Measurements from ENCODE around the gene TAF9B.
A peak's percentile ranks its signal among the peaks of the same experiment; 100 is the strongest.
"Not testable (repeated sequence)": the region's sequence is repeated elsewhere in the genome, so short reads cannot be mapped to it uniquely, and the experiment has no call there.

TAF9B gene

GRCh38 chrX:78103001-78103622, 36.3 kb downstream of the TAF9B start:
- H3K4me3 ChIP-seq (ENCODE audit: low read length) = peak overlapping the region; percentile 77
- no peak for TF ChIP-seq ZNF274 (IDR thresholded peaks at IDR 0.05; ENCODE audit: low read depth, low read length)

- TF ChIP-seq ZNF274 (IDR thresholded peaks at IDR 0.05; ENCODE audit: low read depth, low read length) = no peak
- H3K4me3 ChIP-seq (ENCODE audit: low read length) = no peak overlapping the region
These were observed 37.4 kb downstream of the TAF9B start for GRCh38 chrX:78102091-78102490.

- no peak for TF ChIP-seq ZNF274 (IDR thresholded peaks at IDR 0.05; ENCODE audit: low read depth, low read length)
- no peak overlapping the region for H3K4me3 ChIP-seq (ENCODE audit: low read length)
These were observed 41.3 kb downstream of the TAF9B start for GRCh38 chrX:78098108-78098507.

GRCh38 chrX:78092296-78092695, 47.2 kb downstream of the TAF9B start:
- TF ChIP-seq ZNF274 (IDR thresholded peaks at IDR 0.05; ENCODE audit: low read depth, low read length) = no peak
- H3K4me3 ChIP-seq (ENCODE audit: low read length) = no peak overlapping the region

- not testable (repeated sequence) for H3K4me3 ChIP-seq (ENCODE audit: low read length)
These were observed 58.0 kb downstream of the TAF9B start for GRCh38 chrX:78081413-78081812.
